ENCODE measurements around the gene FCN1. TPM values are rescaled to one million over a fixed set of nuclear protein-coding genes. Genes with fewer than 3 reads are reported as not detected.

Gene FCN1
- total RNA-seq, 1 donor from 2014 or later = 84.4 TPM

DNA sequence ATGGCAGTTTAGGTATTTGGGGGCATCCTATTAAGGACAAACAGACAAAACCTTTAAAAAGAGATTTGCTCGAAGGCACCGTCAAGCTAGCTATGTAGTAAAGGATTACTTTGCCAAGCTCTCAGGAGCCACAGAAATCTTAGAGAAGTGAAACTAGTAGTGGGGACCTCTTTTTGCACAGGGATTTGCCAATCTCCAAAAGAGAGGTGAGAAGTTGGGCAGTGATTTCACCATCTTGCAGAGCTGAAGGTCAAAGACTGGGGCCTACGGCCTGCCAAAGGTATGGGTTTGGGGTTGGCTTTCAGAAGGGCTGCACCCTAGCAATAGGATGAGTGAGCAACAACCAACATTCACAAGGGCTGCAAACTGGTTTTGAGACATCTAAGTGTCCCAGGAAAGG lies 1.6 kb upstream of the FCN1 start:
- Histone ChIP-seq H3K4me3 (no peak overlapping the region), H3K27me3 (ENCODE audit: low read depth) (peaks cover 15% of the 10 kb centered on the region), H3K27ac (no peak overlapping the region), H3K36me3 (no peaks in the 10 kb centered on the region), H3K9me3 (no peaks in the 10 kb centered on the region), H3K4me1 (peaks cover 14% of the 10 kb centered on the region)
- TF ChIP-seq, protein P1, sequence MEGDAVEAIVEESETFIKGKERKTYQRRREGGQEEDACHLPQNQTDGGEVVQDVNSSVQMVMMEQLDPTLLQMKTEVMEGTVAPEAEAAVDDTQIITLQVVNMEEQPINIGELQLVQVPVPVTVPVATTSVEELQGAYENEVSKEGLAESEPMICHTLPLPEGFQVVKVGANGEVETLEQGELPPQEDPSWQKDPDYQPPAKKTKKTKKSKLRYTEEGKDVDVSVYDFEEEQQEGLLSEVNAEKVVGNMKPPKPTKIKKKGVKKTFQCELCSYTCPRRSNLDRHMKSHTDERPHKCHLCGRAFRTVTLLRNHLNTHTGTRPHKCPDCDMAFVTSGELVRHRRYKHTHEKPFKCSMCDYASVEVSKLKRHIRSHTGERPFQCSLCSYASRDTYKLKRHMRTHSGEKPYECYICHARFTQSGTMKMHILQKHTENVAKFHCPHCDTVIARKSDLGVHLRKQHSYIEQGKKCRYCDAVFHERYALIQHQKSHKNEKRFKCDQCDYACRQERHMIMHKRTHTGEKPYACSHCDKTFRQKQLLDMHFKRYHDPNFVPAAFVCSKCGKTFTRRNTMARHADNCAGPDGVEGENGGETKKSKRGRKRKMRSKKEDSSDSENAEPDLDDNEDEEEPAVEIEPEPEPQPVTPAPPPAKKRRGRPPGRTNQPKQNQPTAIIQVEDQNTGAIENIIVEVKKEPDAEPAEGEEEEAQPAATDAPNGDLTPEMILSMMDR (IDR thresholded peaks at IDR 0.05) = no peak
- intact Hi-C loops (cut with DNase I) = no loop called here
- DNase-seq (no peak), ATAC-seq (no peak)

DNA sequence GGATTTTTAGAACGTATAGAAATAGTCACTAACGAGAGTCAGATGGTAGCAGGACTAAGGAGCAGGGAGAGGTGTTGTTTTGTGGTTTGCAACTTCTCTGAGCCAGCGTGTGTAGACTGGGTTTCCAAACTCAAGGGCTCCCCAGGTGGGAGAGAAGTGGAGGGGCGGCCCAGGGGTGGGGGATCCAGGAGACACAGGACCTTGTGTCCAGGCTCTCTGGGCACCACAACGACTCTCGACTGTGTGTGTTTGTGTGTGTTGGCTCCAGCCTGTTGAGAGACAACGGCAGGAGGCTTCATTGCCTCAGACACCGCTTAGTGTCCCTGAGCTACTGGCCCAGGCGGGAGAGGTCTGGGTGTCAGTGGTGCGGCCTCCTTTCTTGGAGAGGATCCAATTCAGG lies 934 bp upstream of the FCN1 start:
- intact Hi-C loops (cut with DNase I) = no loop called here
- DNase-seq = no peak
- H3K36me3 ChIP-seq = no peaks in the 10 kb centered on the region
- TF ChIP-seq, protein P1 (IDR thresholded peaks at IDR 0.05) = no peak
- H3K4me1 ChIP-seq = peaks cover 14% of the 10 kb centered on the region
- no peak overlapping the region for H3K27ac ChIP-seq
- ATAC-seq = no peak
- H3K27me3 ChIP-seq (ENCODE audit: low read depth) = peaks cover 17% of the 10 kb centered on the region
- H3K9me3 ChIP-seq = no peaks in the 10 kb centered on the region
- H3K4me3 ChIP-seq = no peak overlapping the region

DNA sequence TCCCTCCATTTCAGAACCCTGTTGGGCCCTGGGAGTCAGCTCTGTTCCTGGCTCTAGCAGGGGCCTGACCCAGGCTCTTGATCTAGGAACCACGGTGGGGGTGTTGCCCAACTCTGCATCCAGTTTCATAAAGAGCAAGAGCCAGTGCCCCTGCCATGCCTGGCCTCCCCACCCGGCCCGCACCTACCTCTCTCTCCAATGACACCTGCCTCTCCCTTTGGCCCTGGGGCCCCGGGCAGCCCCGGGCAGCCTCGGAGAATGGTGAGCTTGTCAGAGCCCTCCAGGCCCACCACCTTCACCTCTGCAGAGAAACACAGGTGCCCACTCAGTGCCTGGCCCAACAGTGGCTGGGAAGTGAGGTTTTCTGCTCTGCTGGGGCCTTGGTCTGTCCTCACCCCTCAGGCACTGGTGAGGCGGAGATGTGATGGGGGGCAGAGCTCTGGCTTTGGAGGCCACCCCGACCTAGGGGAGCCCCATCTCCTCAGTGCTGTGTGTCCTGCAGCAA lies 1.5 kb downstream of the FCN1 start:
- peak overlapping the region; percentile 30 for H3K4me3 ChIP-seq
- ATAC-seq (no peak), DNase-seq (peak; percentile 45)
- TF ChIP-seq, protein P1 (IDR thresholded peaks at IDR 0.05) = no peak
- H3K4me1 ChIP-seq = no peaks in the 10 kb centered on the region
- peaks cover 19% of the 10 kb centered on the region for H3K27me3 ChIP-seq (ENCODE audit: low read depth)
- no peaks in the 10 kb centered on the region for H3K36me3 ChIP-seq
- no peak overlapping the region for H3K27ac ChIP-seq
- intact Hi-C loops (cut with DNase I) = no loop called here
- no peaks in the 10 kb centered on the region for H3K9me3 ChIP-seq

DNA sequence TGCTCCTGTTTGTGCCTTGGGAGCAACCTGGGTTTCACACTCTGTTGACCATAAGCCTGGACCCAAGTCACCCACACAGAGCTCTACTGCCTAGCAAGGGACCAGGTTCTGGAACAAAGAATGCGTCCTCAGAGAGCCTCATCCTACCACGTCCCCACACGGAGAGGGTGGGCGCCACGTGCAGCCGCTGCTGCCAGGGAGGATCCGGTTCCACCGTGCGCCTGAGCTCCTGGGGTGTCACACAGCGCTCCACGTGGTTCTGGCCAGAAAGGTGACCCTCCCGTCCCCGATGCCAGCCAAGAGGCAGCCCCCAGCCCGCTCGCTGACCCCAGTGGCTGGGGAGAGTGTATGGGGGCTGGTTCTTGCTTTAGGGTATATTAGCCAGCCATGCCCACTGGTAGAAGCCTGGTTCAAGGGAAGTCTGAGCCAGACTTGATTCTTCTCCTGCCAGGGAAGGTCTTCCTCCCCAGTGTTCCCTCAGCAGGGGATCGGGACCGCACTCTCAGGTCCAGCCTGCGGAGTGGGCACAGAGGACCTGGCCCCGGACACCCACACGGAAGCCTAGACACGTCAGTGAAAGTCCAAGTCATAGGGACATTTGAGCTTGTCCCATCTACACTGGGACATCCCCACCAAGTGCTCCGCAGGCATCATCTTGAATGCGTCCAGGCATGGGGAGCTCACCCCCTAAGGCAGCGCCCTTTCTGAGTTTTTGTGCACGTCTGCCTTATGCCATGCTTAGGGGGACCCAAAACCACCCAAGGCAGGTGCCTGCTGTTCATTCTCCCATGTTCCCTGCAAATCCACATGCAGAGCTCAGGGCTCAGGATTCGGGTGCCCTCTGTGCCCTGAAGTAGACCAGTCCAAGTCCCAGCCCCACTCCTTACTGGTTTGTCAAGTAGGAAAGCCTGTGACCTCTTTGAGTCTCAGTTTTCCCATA lies 2.4 kb downstream of the FCN1 start:
- TF ChIP-seq, protein P1 (IDR thresholded peaks at IDR 0.05) = no peak
- Histone ChIP-seq H3K4me3 (no peak overlapping the region), H3K9me3 (no peaks in the 10 kb centered on the region), H3K27ac (no peak overlapping the region), H3K4me1 (no peaks in the 10 kb centered on the region), H3K27me3 (ENCODE audit: low read depth) (peaks cover 16% of the 10 kb centered on the region), H3K36me3 (no peaks in the 10 kb centered on the region)
- ATAC-seq = no peak
- intact Hi-C loops (cut with DNase I) = no loop called here
- DNase-seq = peak; percentile 23

DNA sequence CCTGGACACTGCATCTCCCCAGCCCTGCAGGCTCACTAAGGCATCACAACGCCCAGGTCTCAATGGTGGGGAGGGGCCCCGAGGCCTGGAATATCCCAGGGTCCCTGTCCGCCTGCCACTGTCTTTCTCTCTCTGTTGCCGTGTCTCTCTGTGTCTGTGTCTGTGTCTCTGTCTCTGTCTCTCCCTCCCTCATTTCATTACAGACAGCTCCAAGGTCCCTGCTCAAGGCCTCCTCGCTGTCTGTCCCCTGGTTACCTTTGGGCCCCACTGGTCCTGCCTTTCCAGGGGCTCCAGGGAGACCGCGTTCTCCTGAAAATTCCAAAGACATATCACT lies 3.2 kb downstream of the FCN1 start:
- no peak overlapping the region for H3K4me3 ChIP-seq
- no peaks in the 10 kb centered on the region for H3K36me3 ChIP-seq
- H3K9me3 ChIP-seq = no peaks in the 10 kb centered on the region
- H3K4me1 ChIP-seq = no peaks in the 10 kb centered on the region
- DNase-seq (no peak), ATAC-seq (no peak)
- TF ChIP-seq, protein P1 (IDR thresholded peaks at IDR 0.05) = no peak
- H3K27ac ChIP-seq = no peak overlapping the region
- intact Hi-C loops (cut with DNase I) = no loop called here
- H3K27me3 ChIP-seq (ENCODE audit: low read depth) = peaks cover 15% of the 10 kb centered on the region
